ENCODE data around the gene SAC3D1. TPM values are rescaled to one million over a fixed set of nuclear protein-coding genes. Genes with fewer than 3 reads are reported as not detected.
"Not testable (repeated sequence)": the region's sequence is repeated elsewhere in the genome, so short reads cannot be mapped to it uniquely, and the experiment has no call there.

SAC3D1 gene
- total RNA-seq: 10 to 100 TPM; 35.9 to 40.5 TPM

DNA sequence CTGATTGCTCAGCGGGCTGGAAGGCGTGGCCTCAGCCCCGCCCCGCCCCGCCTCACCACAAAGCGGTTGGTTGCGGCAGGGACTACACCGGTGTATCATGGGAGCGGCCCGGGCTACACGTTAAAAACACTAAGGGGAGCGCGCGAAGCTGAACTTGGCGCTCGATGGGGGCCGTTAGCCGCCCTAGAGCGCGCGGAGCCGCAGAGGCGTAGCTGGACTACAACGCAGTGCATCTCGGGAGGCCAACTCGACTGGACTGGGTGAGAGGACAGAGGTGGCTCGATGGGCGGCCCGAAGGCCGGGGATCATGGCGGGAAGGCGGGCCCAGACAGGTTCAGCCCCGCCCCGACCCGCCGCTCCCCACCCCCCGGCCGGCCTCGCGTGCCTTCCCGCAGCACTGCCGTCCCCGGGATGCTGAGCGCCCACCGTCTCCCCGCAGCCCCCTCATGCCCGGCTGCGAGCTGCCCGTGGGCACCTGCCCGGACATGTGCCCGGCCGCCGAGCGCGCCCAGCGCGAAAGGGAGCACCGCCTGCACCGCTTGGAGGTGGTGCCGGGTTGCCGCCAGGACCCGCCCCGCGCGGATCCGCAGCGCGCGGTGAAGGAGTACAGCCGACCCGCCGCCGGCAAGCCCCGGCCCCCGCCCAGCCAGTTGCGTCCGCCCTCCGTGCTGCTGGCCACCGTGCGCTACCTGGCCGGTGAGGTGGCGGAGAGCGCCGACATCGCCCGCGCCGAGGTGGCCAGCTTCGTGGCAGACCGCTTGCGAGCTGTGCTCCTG lies at the start of gene SAC3D1:
Gene SAC3D1 (plus strand): TSS at position 364 of the 776 bp plus-strand sequence. CDS start 83 bp downstream, at position 447.
- H3K4me1 Mint-ChIP-seq: peaks cover 34% of the 10 kb centered on the region
- peaks cover 20% of the 10 kb centered on the region for H3K36me3 Mint-ChIP-seq (ENCODE audit: low read depth)
- no peaks in the 10 kb centered on the region for H3K9me3 Mint-ChIP-seq
- peak; percentile 95 for DNase-seq
- peak within 1 kb of the TSS; percentile 90 for H3K4me3 Mint-ChIP-seq
- no peaks in the 10 kb centered on the region for H3K27me3 Mint-ChIP-seq
- ChIA-PET POLR2A (interaction anchor here (0.5 to 0.9 kb wide), 2 partner anchors 262 to 274 kb away, joined by 3 read pairs; no protein-coding TSS in a partner anchor), CTCF (interaction anchor here (0.6 to 3.9 kb wide), 9 partner anchors 12 to 417 kb away, joined by 3 to 13 read pairs (median 3); partner anchors contain the start of genes ARL2, SNX15 and ZNHIT2)
- H3K27ac Mint-ChIP-seq: peak within 1 kb of the TSS; percentile 98

DNA sequence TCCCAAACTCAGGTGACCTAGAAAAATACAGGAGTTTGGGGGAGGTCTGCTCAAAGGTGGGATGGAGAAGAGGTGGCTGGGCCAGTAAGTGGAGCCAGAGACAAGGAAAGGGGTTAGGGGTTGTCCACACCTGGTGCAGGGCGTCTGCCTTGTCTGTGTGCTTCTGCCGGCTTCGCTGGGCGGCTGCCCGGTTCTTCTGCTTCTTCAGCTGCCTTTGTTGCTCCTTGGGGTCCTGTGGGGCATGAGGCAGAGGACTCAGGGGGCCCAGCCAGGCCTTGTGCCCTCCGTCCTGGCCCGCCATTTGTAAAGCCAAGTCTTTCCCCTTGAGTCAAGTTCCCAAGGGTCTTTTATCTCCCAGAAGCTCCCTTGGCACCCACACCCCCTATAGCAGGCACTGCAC lies 46.7 kb upstream of the SAC3D1 start:
- no peaks in the 10 kb centered on the region for H3K36me3 Mint-ChIP-seq (ENCODE audit: low read depth)
- H3K4me1 Mint-ChIP-seq: peaks cover 34% of the 10 kb centered on the region
- H3K9me3 Mint-ChIP-seq: no peaks in the 10 kb centered on the region
- no peak for DNase-seq
- ChIA-PET POLR2A (no interaction called here), CTCF (interaction anchor here (0.6 kb wide), 1 partner anchor 26 kb away, joined by 3 read pairs; no protein-coding TSS in a partner anchor)
- no peak overlapping the region for H3K4me3 Mint-ChIP-seq
- peaks cover 6% of the 10 kb centered on the region for H3K27me3 Mint-ChIP-seq
- H3K27ac Mint-ChIP-seq: peak overlapping the region; percentile 36

DNA sequence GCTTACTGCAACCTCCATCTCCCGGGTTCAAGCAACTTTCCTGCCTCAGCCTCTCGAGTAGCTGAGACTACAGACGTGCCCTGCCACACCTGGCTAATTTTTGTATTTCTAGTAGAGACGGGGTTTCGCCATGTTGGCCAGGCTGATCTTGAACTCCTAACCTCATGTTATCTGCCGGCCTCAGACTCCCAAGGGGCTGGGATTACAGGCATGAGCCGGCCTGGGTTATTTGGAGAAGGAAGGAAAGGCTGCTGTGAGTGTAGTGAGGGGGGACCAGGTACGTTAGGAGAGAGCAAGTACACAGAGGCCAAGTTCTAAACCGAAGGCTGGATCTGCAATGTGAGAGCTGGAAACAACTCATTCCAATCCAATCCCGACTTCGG lies 44.7 kb upstream of the SAC3D1 start:
- ChIA-PET POLR2A (no interaction called here), CTCF (interaction anchor here (0.8 to 1.9 kb wide), 9 partner anchors 9 to 229 kb away, joined by 3 to 16 read pairs (median 3); partner anchors contain the start of gene ARL2)

DNA sequence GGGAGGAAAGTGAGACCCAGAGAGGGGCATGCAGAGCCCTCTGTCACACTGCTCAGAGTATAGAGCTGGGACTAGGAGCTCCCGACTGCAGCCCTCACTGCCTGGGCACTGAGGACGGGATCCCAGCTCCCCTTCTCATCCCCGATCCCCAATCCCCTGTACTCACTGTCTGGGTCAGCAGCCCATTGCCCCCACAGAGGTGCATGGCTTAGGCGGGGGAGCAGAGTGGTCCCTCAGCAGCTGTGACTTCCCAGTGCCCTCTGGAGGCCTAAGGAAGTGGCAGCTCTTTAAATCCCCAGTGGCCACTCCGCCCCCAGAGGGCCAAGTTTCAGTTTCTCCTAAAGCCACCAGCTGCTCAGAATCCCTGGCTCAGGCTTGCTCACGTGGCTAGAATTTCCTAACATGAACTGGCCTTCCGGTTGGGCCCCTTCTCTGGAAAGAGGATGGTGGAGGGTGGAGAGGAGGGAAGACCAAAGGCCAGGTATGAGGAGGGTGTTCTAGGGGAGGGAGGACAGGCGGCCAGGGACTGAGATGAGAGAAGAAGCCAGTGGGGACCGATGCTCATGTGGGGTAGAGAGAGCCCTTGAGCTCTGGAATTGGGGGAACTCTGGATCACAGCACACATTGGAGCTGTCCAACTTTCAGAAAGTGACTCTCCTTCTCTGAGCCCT lies 44.2 kb upstream of the SAC3D1 start, which contains the start of gene BATF2:
Gene BATF2 (minus strand): TSS at position 262 of the 671 bp plus-strand sequence. CDS start 57 bp downstream, at position 205.
- peaks cover 24% of the 10 kb centered on the region for H3K4me1 Mint-ChIP-seq
- no peak for DNase-seq
- ChIA-PET POLR2A (no interaction called here), CTCF (interaction anchor here (0.8 to 1.9 kb wide), 8 partner anchors 10 to 229 kb away, joined by 3 to 16 read pairs (median 4); partner anchors contain the start of gene ARL2)
- H3K27me3 Mint-ChIP-seq: peaks cover 4% of the 10 kb centered on the region
- no peaks in the 10 kb centered on the region for H3K9me3 Mint-ChIP-seq
- no peaks in the 10 kb centered on the region for H3K36me3 Mint-ChIP-seq (ENCODE audit: low read depth)
- H3K27ac Mint-ChIP-seq: peak within 1 kb of the TSS; percentile 61
- H3K4me3 Mint-ChIP-seq: peak within 1 kb of the TSS; percentile 38

More for the DNA sequence above, 44.7 kb upstream of the SAC3D1 start:
- H3K4me1 Mint-ChIP-seq: peaks cover 24% of the 10 kb centered on the region
- no peak for DNase-seq
- H3K9me3 Mint-ChIP-seq: no peaks in the 10 kb centered on the region
- H3K4me3 Mint-ChIP-seq: peak overlapping the region; percentile 38
- H3K27ac Mint-ChIP-seq: peak overlapping the region; percentile 61
- peaks cover 6% of the 10 kb centered on the region for H3K27me3 Mint-ChIP-seq
- no peaks in the 10 kb centered on the region for H3K36me3 Mint-ChIP-seq (ENCODE audit: low read depth)

DNA sequence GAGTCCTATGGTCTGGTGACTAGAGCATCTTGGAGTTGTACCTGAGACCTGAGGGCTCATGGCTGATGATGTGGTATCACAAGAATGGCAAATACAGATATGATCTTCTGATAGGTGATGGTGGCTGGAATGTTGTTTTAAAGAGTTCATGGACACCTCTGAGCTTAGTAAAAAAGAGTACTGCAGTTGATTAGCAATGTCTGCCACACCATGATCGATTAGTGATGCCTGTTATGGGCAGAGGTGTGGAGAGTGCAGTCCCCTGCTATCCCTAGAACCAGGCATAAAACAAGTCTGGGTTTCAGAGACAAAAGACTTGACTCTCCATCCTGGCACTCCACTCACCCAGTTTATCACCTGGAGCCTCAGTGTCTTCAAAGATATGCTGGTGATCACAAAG lies 42.9 kb upstream of the SAC3D1 start:
- H3K4me3 Mint-ChIP-seq: no peak overlapping the region
- DNase-seq: no peak
- POLR2A ChIA-PET: no interaction called here
- H3K36me3 Mint-ChIP-seq (ENCODE audit: low read depth): no peaks in the 10 kb centered on the region
- H3K27ac Mint-ChIP-seq: no peak overlapping the region
- H3K9me3 Mint-ChIP-seq: no peaks in the 10 kb centered on the region
- peaks cover 24% of the 10 kb centered on the region for H3K4me1 Mint-ChIP-seq
- CTCF ChIA-PET: interaction anchor here (1.6 to 6.3 kb wide), 4 partner anchors 9 to 26 kb away, joined by 5 to 54 read pairs (median 10); partner anchors contain the start of genes ARL2 and MAJIN
- H3K27me3 Mint-ChIP-seq: peaks cover 3% of the 10 kb centered on the region

DNA sequence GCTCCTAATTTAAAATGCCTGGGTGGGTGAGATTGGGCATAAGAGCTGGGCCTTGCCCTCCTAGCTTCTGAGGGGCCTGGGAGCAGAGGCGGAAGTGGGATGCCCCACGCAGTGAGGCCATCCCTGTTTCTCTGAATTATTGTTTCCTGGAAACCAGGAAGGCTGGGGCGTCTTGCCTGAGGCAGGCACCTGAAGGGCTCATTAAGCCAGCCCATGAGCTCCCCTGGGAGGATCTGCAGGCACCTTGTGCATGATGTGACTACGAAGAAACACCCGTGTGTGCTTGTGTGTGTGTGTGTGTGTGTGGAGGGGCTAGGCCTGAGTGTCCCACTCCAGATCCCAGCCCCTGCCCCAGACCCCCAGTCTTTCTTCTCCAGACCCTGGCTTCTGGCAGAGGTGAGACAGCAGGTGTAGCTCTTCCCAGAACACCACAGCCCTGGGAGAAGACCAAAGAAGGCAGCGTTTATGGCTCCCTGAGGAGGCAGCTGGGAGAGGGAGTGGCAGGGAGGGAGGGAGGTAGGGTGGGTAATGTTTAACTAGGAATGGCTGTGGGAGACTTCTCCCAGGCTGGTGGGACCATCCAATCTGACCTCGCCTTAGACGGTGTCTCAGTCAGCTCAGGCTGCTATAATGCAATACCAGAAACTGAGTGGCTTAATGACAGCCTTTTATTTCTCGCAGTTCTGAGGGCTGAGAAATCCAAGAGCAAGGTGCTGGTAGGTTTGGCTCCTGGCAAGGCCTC lies 42.1 kb upstream of the SAC3D1 start:
- H3K4me3 Mint-ChIP-seq: no peak overlapping the region
- no peaks in the 10 kb centered on the region for H3K36me3 Mint-ChIP-seq (ENCODE audit: low read depth)
- peaks cover 2% of the 10 kb centered on the region for H3K27me3 Mint-ChIP-seq
- ChIA-PET POLR2A (no interaction called here), CTCF (interaction anchor here (1.6 to 6.3 kb wide), 2 partner anchors 14 to 27 kb away, joined by 5 to 54 read pairs; partner anchors contain the start of genes ARL2 and MAJIN)
- no peak overlapping the region for H3K27ac Mint-ChIP-seq
- DNase-seq: no peak
- peaks cover 24% of the 10 kb centered on the region for H3K4me1 Mint-ChIP-seq
- no peaks in the 10 kb centered on the region for H3K9me3 Mint-ChIP-seq

DNA sequence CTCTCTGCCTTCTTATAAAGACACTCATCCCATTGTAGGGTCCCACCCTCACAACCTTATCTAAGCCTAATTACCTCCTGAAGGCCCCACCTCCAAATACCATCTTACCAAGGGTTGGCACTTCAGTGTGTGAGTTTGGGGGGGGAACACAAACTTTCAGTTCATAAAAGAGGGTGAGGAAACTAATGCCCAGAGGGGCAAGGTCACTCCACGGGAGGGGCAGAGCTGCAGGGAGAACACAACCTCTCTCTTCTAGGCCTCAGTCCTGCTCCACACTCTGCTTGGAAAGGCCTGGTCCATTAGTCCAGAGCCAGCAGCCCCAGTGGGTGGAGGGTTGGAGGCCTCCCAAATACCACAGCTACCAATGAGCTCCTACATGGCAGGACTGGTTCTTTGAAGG lies 41.5 kb upstream of the SAC3D1 start:
- Mint-ChIP-seq H3K36me3 (ENCODE audit: low read depth) (no peaks in the 10 kb centered on the region), H3K27me3 (no peaks in the 10 kb centered on the region), H3K4me3 (no peak overlapping the region), H3K9me3 (no peaks in the 10 kb centered on the region), H3K27ac (no peak overlapping the region), H3K4me1 (peaks cover 24% of the 10 kb centered on the region)
- POLR2A ChIA-PET: no interaction called here
- no peak for DNase-seq
- CTCF ChIA-PET: interaction anchor here (6.3 kb wide), 1 partner anchor 14 kb away, joined by 54 read pairs; the partner anchor contains the start of gene ARL2

DNA sequence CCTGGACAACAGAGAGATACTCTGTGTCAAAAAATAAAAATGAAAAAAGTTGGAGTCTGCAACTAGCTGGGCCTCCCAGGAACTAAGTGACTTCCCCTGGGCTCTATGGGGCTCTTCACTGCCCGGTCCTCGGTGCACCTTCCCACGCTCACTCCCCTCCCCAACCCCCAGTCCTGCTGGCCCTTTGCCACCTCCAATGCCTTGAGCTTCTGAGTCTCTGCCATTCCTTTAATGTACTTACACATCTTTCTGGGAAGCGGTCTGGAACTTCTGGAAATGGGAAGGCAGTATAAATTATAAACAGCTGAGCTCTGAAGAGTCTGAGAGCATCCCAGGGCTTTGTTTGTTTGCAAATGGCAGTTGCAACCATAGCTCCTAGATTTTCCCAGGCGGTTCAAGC lies 38.3 kb upstream of the SAC3D1 start:
- no peaks in the 10 kb centered on the region for H3K36me3 Mint-ChIP-seq (ENCODE audit: low read depth)
- no peaks in the 10 kb centered on the region for H3K27me3 Mint-ChIP-seq
- H3K9me3 Mint-ChIP-seq: no peaks in the 10 kb centered on the region
- ChIA-PET CTCF (interaction anchor here (1.1 to 6.3 kb wide), 3 partner anchors 10 to 30 kb away, joined by 4 to 54 read pairs (median 8); partner anchors contain the start of genes ARL2 and MAJIN), POLR2A (no interaction called here)
- peaks cover 10% of the 10 kb centered on the region for H3K4me1 Mint-ChIP-seq
- no peak overlapping the region for H3K27ac Mint-ChIP-seq
- DNase-seq: no peak
- H3K4me3 Mint-ChIP-seq: no peak overlapping the region

DNA sequence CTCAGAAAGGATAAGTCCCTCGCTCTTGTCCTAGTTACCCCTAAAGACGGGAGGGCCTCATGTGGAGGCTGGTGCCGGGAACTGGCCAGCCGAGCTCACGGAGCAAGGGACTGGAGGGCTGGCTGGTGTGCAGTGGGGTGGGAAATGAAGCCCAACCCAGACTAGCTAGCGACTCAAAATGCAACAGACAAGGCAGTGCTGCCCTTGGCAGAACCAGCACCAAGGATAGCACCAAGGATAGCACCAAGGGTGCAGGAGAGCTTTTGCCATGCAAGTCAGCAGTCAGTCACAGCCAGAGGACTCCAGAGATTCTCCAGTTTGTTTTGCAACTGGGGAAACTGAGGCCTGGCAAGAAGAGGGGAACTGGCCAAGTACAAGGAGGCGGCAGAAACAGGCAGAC lies 37.7 kb upstream of the SAC3D1 start:
- Mint-ChIP-seq H3K27me3 (no peaks in the 10 kb centered on the region), H3K9me3 (no peaks in the 10 kb centered on the region), H3K36me3 (ENCODE audit: low read depth) (no peaks in the 10 kb centered on the region), H3K4me3 (no peak overlapping the region), H3K27ac (no peak overlapping the region), H3K4me1 (peaks cover 7% of the 10 kb centered on the region)
- POLR2A ChIA-PET: no interaction called here
- DNase-seq: no peak
- CTCF ChIA-PET: interaction anchor here (0.9 to 6.3 kb wide), 4 partner anchors 10 to 31 kb away, joined by 3 to 54 read pairs (median 6); partner anchors contain the start of genes ARL2, MAJIN and SNX15

DNA sequence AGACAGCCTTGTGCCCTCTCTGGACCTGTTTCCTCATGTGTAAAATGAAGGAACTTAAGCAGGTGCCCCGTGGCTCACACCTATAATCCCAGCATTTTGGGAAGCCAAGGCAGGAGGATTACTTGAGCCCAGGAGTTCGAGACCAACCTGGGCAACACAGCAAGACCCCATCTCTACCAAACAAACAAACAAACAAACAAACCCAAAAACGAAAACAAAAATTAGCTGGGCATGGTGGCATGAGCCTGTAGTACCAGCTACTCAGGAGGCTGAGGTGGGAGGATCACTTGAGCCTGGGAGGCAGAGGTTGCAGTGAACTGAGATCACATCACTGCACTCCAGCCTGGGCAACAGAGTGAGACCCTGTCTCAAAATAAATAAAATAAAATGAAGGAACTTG lies 37.0 kb upstream of the SAC3D1 start:
- H3K27ac Mint-ChIP-seq; H3K27me3 Mint-ChIP-seq; POLR2A ChIA-PET; H3K4me1 Mint-ChIP-seq; H3K4me3 Mint-ChIP-seq; DNase-seq; H3K9me3 Mint-ChIP-seq; H3K36me3 Mint-ChIP-seq (ENCODE audit: low read depth): not testable (repeated sequence)
- CTCF ChIA-PET: interaction anchor here (0.6 to 6.3 kb wide), 4 partner anchors 9 to 47 kb away, joined by 3 to 54 read pairs (median 6); partner anchors contain the start of genes ARL2, MAJIN and SNX15

DNA sequence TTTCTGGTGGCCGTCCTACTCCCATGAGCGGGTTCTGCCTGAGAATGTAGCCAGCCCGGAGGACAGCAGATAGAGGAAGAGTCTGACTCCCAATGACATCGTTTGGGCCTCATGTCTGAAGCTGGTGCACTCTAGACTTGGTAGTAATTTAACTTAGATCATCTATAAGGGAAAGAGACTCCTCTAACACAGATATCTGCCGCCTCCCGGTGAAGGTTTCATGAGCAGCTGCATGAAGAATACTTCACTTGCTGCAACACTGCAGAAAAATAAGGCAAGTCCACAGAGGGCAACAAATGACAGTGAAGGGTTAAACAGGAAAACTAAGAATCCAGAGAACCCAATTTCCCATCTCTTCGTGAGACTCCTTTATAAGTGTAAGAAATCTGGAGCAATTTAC lies 33.0 kb upstream of the SAC3D1 start:
- H3K9me3 Mint-ChIP-seq: no peaks in the 10 kb centered on the region
- ChIA-PET POLR2A (no interaction called here), CTCF (interaction anchor here (1.1 to 1.2 kb wide), 2 partner anchors 38 to 110 kb away, joined by 3 to 4 read pairs; partner anchors contain the start of gene ZNHIT2)
- DNase-seq: no peak
- no peaks in the 10 kb centered on the region for H3K27me3 Mint-ChIP-seq
- H3K4me3 Mint-ChIP-seq: no peak overlapping the region
- peaks cover 3% of the 10 kb centered on the region for H3K4me1 Mint-ChIP-seq
- H3K27ac Mint-ChIP-seq: no peak overlapping the region
- H3K36me3 Mint-ChIP-seq (ENCODE audit: low read depth): no peaks in the 10 kb centered on the region

DNA sequence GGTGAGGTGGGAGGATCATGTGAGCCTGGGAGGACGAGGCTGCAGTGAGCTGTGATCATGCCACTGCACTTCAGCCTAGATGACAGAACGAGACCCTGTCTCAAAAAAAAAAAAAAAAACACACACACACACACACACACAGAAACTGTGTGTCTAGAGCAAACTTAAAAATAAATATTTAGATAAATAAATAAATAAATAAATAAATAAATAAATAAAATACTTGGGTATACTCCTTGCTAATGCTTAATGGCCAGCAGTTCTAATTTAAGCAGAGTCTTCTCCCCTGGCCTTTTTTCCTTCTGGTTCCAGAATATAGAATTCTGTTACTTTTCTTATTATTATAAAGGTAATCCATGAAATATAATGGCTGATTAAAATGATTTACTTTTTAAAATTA lies 32.1 kb upstream of the SAC3D1 start:
- no peak for DNase-seq
- Mint-ChIP-seq H3K27me3 (no peaks in the 10 kb centered on the region), H3K4me3 (no peak overlapping the region), H3K27ac (no peak overlapping the region), H3K36me3 (ENCODE audit: low read depth) (no peaks in the 10 kb centered on the region), H3K9me3 (no peaks in the 10 kb centered on the region), H3K4me1 (peaks cover 8% of the 10 kb centered on the region)
- POLR2A ChIA-PET: no interaction called here
- CTCF ChIA-PET: interaction anchor here (0.6 to 1.2 kb wide), 4 partner anchors 40 to 357 kb away, joined by 4 read pairs; partner anchors contain the start of gene ZNHIT2
